ENCODE measurements around the gene MAPKAP1. TPM values are rescaled to one million over a fixed set of nuclear protein-coding genes. Genes with fewer than 3 reads are reported as not detected.

Gene MAPKAP1
- polyA plus RNA-seq, 1 donor = 46.8 TPM

DNA sequence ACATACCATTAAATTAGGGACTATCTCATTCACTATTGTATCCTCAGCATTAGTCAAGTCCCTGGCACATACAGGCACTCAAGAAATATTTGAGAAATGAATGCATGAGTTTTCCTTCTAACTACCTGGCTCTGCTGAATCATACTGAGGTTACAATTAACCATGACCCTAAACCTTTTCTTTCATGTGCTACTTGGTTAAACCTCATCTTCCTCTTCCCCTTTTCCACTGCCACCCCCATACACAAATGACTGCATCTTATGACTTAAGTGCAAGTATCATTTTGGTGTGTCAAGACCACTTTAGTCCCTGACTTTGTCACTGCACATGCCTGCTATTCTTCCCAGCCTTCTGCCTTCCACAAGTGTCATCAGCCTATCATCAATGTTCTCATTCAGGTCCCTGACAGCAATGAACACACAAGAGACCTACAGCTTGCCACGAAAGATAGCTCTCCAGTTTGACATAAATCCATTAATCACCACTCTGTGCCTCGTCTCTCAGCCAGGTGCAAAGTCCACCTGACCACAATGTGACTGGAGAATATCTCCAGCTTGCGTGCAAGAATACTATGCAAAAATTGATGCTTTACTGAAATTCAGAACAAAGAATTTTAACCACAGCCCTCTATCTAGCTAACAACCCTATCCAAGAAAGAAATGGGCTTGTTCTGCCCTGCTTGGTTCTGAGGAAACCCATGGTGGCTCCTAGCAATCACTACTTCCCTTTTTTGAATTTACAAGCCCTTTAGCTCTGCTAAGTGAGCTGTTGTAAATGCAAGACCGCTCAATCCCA lies 74.5 kb downstream of the MAPKAP1 start:
- no peak overlapping the region for H3K27ac ChIP-seq (ENCODE audit: low read length)
- peaks cover 5% of the 10 kb centered on the region for H3K4me1 ChIP-seq (ENCODE audit: control insufficient read depth, insufficient read depth, low read length)
- no peaks in the 10 kb centered on the region for H3K9me3 ChIP-seq (ENCODE audit: control insufficient read depth, low read depth, low read length)
- H3K4me3 ChIP-seq (ENCODE audit: low read length) = no peak overlapping the region
- no peaks in the 10 kb centered on the region for H3K27me3 ChIP-seq (ENCODE audit: control insufficient read depth, insufficient read depth, low read length)
- peak; percentile 17 to 63 for DNase-seq
- no peaks in the 10 kb centered on the region for H3K36me3 ChIP-seq (ENCODE audit: control insufficient read depth, insufficient read depth, low read length)
- WGBS (ENCODE audit: insufficient coverage, low lambda C conversion rate) = no CpG with 5 or more reads among the region's 4 CpGs

- H3K4me1 ChIP-seq (ENCODE audit: control insufficient read depth, insufficient read depth, low read length) = peaks cover 5% of the 10 kb centered on the region
- no peak overlapping the region for H3K27ac ChIP-seq (ENCODE audit: low read length)
- WGBS (ENCODE audit: insufficient coverage, low lambda C conversion rate) = 100% methylated on average over 2 of the region's 7 CpGs
- no peaks in the 10 kb centered on the region for H3K36me3 ChIP-seq (ENCODE audit: control insufficient read depth, insufficient read depth, low read length)
- no peak overlapping the region for H3K4me3 ChIP-seq (ENCODE audit: low read length)
- H3K27me3 ChIP-seq (ENCODE audit: control insufficient read depth, insufficient read depth, low read length) = no peaks in the 10 kb centered on the region
- H3K9me3 ChIP-seq (ENCODE audit: control insufficient read depth, low read depth, low read length) = no peaks in the 10 kb centered on the region
- DNase-seq = peak; percentile 22 to 25
Observed at GRCh38 chr9:125631391-125632085, 75.5 kb downstream of the MAPKAP1 start.

DNA sequence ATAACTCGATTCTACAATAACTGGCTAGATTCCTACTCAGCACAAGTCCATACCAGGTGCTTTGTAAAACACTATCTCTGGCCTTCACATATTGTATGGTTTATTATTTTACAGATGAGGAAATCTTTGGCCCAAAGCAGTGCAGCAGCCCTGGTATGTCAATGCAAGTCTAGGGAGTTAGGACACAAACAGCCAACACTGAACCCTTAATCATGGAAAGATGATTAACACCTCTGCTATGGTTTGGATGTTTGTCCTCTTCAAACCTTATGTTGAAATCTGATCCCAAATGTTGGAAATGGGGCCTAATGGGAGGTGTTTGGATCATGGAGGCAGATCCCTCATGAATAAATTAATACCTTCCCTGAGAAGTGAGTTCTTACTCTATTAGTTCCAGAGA lies 76.6 kb downstream of the MAPKAP1 start:
- Histone ChIP-seq H3K4me1 (ENCODE audit: control insufficient read depth, insufficient read depth, low read length) (peaks cover 5% of the 10 kb centered on the region), H3K4me3 (ENCODE audit: low read length) (no peak overlapping the region), H3K36me3 (ENCODE audit: control insufficient read depth, insufficient read depth, low read length) (no peaks in the 10 kb centered on the region), H3K27me3 (ENCODE audit: control insufficient read depth, insufficient read depth, low read length) (no peaks in the 10 kb centered on the region), H3K27ac (ENCODE audit: low read length) (no peak overlapping the region), H3K9me3 (ENCODE audit: control insufficient read depth, low read depth, low read length) (no peaks in the 10 kb centered on the region)
- no CpG with 5 or more reads among the region's 1 CpG for WGBS (ENCODE audit: insufficient coverage, low lambda C conversion rate)
- DNase-seq = no peak

- H3K4me1 ChIP-seq (ENCODE audit: control insufficient read depth, insufficient read depth, low read length) = peaks cover 5% of the 10 kb centered on the region
- H3K9me3 ChIP-seq (ENCODE audit: control insufficient read depth, low read depth, low read length) = no peaks in the 10 kb centered on the region
- H3K27me3 ChIP-seq (ENCODE audit: control insufficient read depth, insufficient read depth, low read length) = no peaks in the 10 kb centered on the region
- DNase-seq = no peak
- WGBS (ENCODE audit: insufficient coverage, low lambda C conversion rate) = 100% methylated on average over 2 of the region's 3 CpGs
- no peak overlapping the region for H3K4me3 ChIP-seq (ENCODE audit: low read length)
- H3K27ac ChIP-seq (ENCODE audit: low read length) = no peak overlapping the region
- H3K36me3 ChIP-seq (ENCODE audit: control insufficient read depth, insufficient read depth, low read length) = no peaks in the 10 kb centered on the region
Observed at GRCh38 chr9:125629446-125629845, 77.6 kb downstream of the MAPKAP1 start.

DNA sequence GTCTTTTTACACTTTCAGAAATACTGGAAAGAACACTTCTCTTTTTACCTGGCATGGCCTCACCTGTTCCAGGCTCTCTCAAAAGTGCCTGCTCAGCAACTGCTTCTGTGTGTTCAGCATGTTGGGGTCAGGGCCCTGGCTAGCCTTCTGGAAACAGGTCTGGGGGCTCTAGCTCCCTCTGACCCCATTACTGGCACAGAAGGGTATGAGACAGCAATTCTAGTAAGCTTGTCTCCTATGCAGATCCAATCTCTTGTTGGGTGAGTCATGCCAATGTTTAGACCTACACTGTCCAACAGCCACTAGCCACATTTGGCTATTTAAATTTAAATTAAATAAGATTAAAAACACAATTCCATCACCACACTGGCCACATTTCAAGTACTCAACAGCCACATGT lies 80.8 kb downstream of the MAPKAP1 start:
- H3K36me3 ChIP-seq (ENCODE audit: control insufficient read depth, insufficient read depth, low read length) = no peaks in the 10 kb centered on the region
- H3K4me1 ChIP-seq (ENCODE audit: control insufficient read depth, insufficient read depth, low read length) = no peaks in the 10 kb centered on the region
- H3K4me3 ChIP-seq (ENCODE audit: low read length) = no peak overlapping the region
- peaks cover 5% of the 10 kb centered on the region for H3K9me3 ChIP-seq (ENCODE audit: control insufficient read depth, low read depth, low read length)
- DNase-seq = no peak
- H3K27me3 ChIP-seq (ENCODE audit: control insufficient read depth, insufficient read depth, low read length) = no peaks in the 10 kb centered on the region
- no peak overlapping the region for H3K27ac ChIP-seq (ENCODE audit: low read length)

DNA sequence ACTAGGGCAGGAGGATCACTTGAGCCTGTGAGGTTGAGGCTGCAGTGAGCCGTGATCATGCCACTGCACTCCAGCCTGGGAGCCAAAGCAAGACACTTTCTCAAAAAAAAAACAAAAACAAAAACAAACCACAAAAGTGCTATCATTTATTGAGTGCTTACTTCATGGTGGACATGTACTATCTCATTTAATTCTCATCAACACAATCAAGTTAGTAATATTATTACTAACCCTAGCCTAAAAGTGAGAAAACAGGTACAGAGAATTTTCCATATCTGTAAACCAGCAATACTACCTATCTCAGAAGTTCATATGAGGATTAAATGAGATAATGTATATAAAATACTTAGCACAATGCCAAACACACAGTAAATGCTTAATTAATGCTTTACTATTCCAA lies 85.8 kb downstream of the MAPKAP1 start:
- no peaks in the 10 kb centered on the region for H3K4me1 ChIP-seq (ENCODE audit: control insufficient read depth, insufficient read depth, low read length)
- peaks cover 5% of the 10 kb centered on the region for H3K9me3 ChIP-seq (ENCODE audit: control insufficient read depth, low read depth, low read length)
- H3K4me3 ChIP-seq (ENCODE audit: low read length) = no peak overlapping the region
- H3K36me3 ChIP-seq (ENCODE audit: control insufficient read depth, insufficient read depth, low read length) = no peaks in the 10 kb centered on the region
- WGBS (ENCODE audit: insufficient coverage, low lambda C conversion rate) = no CpG with 5 or more reads among the region's 1 CpG
- H3K27me3 ChIP-seq (ENCODE audit: control insufficient read depth, insufficient read depth, low read length) = no peaks in the 10 kb centered on the region
- no peak for DNase-seq
- H3K27ac ChIP-seq (ENCODE audit: low read length) = no peak overlapping the region

- WGBS (ENCODE audit: insufficient coverage, low lambda C conversion rate) = 100% methylated on average over 1 of the region's 5 CpGs
- H3K4me1 ChIP-seq (ENCODE audit: control insufficient read depth, insufficient read depth, low read length) = no peaks in the 10 kb centered on the region
- H3K27ac ChIP-seq (ENCODE audit: low read length) = no peak overlapping the region
Observed at GRCh38 chr9:125620216-125620615, 86.8 kb downstream of the MAPKAP1 start.

GRCh38 chr9:125617087-125617486 lies 89.9 kb downstream of the MAPKAP1 start:
- Histone ChIP-seq H3K4me1 (ENCODE audit: control insufficient read depth, insufficient read depth, low read length) (no peaks in the 10 kb centered on the region), H3K4me3 (ENCODE audit: low read length) (no peak overlapping the region), H3K27me3 (ENCODE audit: control insufficient read depth, insufficient read depth, low read length) (no peaks in the 10 kb centered on the region), H3K9me3 (ENCODE audit: control insufficient read depth, low read depth, low read length) (no peaks in the 10 kb centered on the region), H3K27ac (ENCODE audit: low read length) (no peak overlapping the region), H3K36me3 (ENCODE audit: control insufficient read depth, insufficient read depth, low read length) (no peaks in the 10 kb centered on the region)
- WGBS (ENCODE audit: insufficient coverage, low lambda C conversion rate) = 100% methylated on average over 1 of the region's 5 CpGs
- no peak for DNase-seq

More at GRCh38 chr9:125620216-125620615, 86.8 kb downstream of the MAPKAP1 start:
- no peak for DNase-seq
- Histone ChIP-seq H3K9me3 (ENCODE audit: control insufficient read depth, low read depth, low read length) (peaks cover 5% of the 10 kb centered on the region), H3K36me3 (ENCODE audit: control insufficient read depth, insufficient read depth, low read length) (no peaks in the 10 kb centered on the region), H3K27me3 (ENCODE audit: control insufficient read depth, insufficient read depth, low read length) (no peaks in the 10 kb centered on the region), H3K4me3 (ENCODE audit: low read length) (no peak overlapping the region)

DNA sequence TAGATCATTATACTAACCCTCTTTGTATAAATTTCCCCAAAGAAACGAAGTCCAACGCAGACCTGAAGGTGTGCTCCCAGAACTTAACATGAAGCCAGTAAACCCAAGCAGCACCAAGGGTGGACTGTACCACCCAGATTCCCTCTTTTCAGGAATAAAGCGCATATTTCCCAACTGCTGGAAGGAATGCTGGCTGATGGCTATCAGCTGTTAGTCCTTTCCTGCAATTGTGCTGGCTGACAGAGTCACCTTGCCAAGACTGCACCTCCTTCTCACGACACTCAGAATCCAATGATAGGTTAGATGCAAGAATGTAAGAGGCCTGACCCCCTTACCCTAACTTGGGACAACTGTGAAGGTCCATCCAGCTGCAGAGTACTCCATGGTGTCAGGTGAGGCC lies 93.9 kb downstream of the MAPKAP1 start:
- Histone ChIP-seq H3K27ac (ENCODE audit: low read length) (no peak overlapping the region), H3K9me3 (ENCODE audit: control insufficient read depth, low read depth, low read length) (no peaks in the 10 kb centered on the region), H3K4me3 (ENCODE audit: low read length) (no peak overlapping the region), H3K4me1 (ENCODE audit: control insufficient read depth, insufficient read depth, low read length) (no peaks in the 10 kb centered on the region), H3K27me3 (ENCODE audit: control insufficient read depth, insufficient read depth, low read length) (no peaks in the 10 kb centered on the region), H3K36me3 (ENCODE audit: control insufficient read depth, insufficient read depth, low read length) (no peaks in the 10 kb centered on the region)
- no CpG with 5 or more reads among the region's 4 CpGs for WGBS (ENCODE audit: insufficient coverage, low lambda C conversion rate)
- no peak for DNase-seq

DNA sequence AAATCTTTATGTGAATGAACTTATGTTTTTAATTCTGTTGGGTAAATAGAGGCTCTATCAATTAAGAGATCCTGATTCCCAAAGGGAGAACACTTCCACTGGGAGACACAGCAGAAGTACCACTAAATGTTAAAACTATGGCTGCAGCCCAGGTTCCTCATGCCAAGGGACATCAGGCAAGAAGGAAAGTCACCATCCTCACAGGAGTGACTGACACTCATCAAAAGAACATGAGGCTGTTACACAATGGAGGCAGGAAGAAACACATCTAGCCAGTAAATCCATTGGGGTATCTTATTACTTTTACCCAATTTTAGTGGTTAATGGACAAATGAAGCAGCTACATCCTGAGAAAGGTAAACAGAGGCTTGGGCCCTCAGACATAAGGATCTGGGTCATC lies 94.4 kb downstream of the MAPKAP1 start:
- H3K9me3 ChIP-seq (ENCODE audit: control insufficient read depth, low read depth, low read length) = no peaks in the 10 kb centered on the region
- no peaks in the 10 kb centered on the region for H3K4me1 ChIP-seq (ENCODE audit: control insufficient read depth, insufficient read depth, low read length)
- no peak overlapping the region for H3K4me3 ChIP-seq (ENCODE audit: low read length)
- H3K27ac ChIP-seq (ENCODE audit: low read length) = no peak overlapping the region
- DNase-seq = no peak
- H3K36me3 ChIP-seq (ENCODE audit: control insufficient read depth, insufficient read depth, low read length) = no peaks in the 10 kb centered on the region
- no peaks in the 10 kb centered on the region for H3K27me3 ChIP-seq (ENCODE audit: control insufficient read depth, insufficient read depth, low read length)
